HepG2 (cell line): Measurements from ENCODE around the gene GIPC3.

Experiments used
- AHR ChIP-seq: IDR thresholded peaks from 2 replicates; pipeline ENCODE4 v1.6.1; 2018; ENCODE audit warnings: missing genetic modification reagents, missing compliant biosample characterization
- CTCF ChIP-seq: sonication (generic); formaldehyde crosslinking; IDR thresholded peaks from 2 replicates; pipeline ENCODE4 v1.5.0; 2020; ENCODE audit warnings: mild to moderate bottlenecking, missing genetic modification reagents, moderate library complexity
- NFIC ChIP-seq: IDR thresholded peaks from 2 replicates; pipeline ENCODE4 v1.6.1; 2012; ENCODE audit warnings: mild to moderate bottlenecking, low read length, inconsistent platforms
- POLR2A ChIP-seq, 2 experiments: IDR thresholded peaks; 2 replicates each; pipeline ENCODE4 v1.6.1; 2011; ENCODE audit warnings: low read depth in 2 of 2, low read length in 2 of 2, mild to moderate bottlenecking in 1 of 2, moderate library complexity in 1 of 2; ENCODE audit not compliant: insufficient read depth in 1 of 2
- POLR2AphosphoS5 ChIP-seq: IDR thresholded peaks from 2 replicates; pipeline ENCODE4 v1.6.1; 2012; ENCODE audit warnings: low read depth, low read length
- SUZ12 ChIP-seq: fragments of 150-350 bp; IDR thresholded peaks from 2 replicates; pipeline ENCODE4 v1.6.1; 2014; ENCODE audit warnings: low read depth, low read length

GRCh38 chr19:3599776-3600187 lies 14.5 kb downstream of the GIPC3 start:
- TF ChIP-seq CTCF (peak; percentile 47), NFIC (no peak), AHR (CRISPR knock-in tag) (no peak), POLR2A (IDR thresholded peaks at IDR 0.05; ENCODE audit: insufficient read depth in 1 of 2, low read depth in 2 of 2, low read length in 2 of 2) (no peak), POLR2AphosphoS5 (no peak), SUZ12 (no peak)
